ENCODE data around the gene TTLL9.

The TTLL9 gene

DNA sequence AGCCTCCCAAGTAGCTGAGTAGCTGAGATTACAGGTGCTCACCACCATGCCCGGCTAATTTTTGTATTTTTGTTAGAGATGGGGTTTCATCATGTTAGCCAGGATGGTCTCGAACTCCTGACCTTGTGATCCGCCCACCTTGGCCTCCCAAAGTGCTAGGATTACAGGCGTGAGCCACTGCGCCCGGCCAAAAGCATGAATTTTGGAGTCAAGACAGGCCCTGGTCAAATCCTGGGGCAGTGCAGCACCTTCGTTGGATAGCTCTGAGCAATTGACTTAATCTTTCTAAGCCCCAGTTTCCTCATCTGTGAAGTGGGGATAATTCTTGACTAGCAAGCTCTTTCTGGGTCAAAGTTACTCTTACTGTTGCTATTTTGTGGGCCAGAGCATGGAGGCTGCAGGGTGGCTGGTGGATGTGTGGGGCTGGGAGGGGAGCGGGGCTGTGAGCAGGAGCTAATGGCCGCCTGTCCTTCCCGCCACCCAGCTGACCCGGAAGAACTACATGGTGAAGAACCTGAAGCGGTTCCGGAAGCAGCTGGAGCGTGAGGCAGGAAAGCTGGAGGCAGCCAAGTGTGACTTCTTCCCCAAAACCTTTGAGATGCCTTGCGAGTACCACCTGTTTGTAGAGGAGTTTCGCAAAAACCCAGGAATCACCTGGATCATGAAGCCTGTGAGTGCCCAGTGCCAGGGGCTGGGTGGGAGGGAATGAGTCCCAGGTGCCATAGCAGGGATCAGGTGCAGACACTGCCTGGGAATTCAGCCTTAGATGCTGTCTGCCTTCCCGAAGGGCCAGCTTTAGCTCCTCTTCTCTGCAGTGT lies 39.0 kb downstream of the TTLL9 start:
- H3K27ac ChIP-seq (ENCODE audit: insufficient read depth in 1 of 2, low read depth in 1 of 2, low read length in 2 of 2, poor library complexity in 1 of 2, severe bottlenecking in 2 of 2), result no peak overlapping the region
- no peak overlapping the region for H3K4me3 ChIP-seq (ENCODE audit: control insufficient read depth in 1 of 7, extremely low read depth in 1 of 7, insufficient read depth in 4 of 7, low read depth in 2 of 7, low read length in 6 of 7)
- H3K36me3 ChIP-seq (ENCODE audit: control insufficient read depth in 4 of 4, insufficient read depth in 4 of 4, low read length in 3 of 4), result no peaks in the 10 kb centered on the region
- 97% methylated on average over 16 of the region's 17 CpGs for WGBS (ENCODE audit: insufficient coverage)
- CTCF ChIA-PET, result interaction anchor here (0.5 kb wide), 1 partner anchor 742 kb away, joined by 3 read pairs; no protein-coding TSS in a partner anchor
- H3K4me1 ChIP-seq (ENCODE audit: control extremely low read depth in 1 of 4, control insufficient read depth in 4 of 4, insufficient read depth in 4 of 4, low read length in 3 of 4), result no peaks in the 10 kb centered on the region
- POLR2A ChIA-PET, result no interaction called here
- no peaks in the 10 kb centered on the region for H3K9me3 ChIP-seq (ENCODE audit: control extremely low read depth in 1 of 5, control insufficient read depth in 4 of 5, insufficient read depth in 2 of 5, low read depth in 1 of 5, low read length in 4 of 5)
- H3K27me3 ChIP-seq (replicated peaks in 2 of 5; ENCODE audit: control insufficient read depth in 4 of 5, insufficient read depth in 5 of 5, low read length in 4 of 5), result no peaks in the 10 kb centered on the region
- no peak for DNase-seq

DNA sequence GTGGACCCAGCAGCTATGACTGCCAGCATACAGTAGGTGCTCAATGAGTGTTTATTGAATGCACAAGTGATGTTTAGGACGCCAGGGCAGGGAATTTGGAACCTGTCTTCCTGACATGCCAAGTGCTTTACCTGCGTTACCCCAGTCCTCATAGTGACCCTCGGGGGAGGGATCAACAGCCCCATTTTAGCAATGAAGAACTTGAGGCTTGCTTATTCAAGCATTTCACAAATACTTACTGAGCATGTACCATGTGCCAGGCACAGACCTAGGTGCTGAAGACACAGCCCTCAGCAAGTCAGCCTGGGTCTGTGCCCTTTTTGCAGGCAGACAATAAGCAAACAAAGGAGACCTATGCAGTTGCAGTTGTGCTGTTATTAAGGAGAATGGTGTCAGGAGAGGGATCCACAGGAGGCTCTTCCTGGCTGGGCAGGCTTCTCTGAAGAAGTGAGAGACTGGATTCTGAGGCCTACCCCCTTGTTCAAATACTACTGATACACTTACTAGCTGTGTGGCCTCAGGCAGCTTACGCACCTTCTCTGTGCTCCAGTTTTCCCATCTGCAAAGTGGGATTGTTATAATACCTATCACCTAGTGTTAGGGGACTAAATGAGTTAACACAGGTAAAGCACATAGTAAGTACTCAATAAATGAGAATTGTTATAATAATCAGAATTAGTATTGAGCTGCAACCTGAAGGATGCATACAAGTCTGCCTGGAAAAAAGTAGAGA lies 39.8 kb downstream of the TTLL9 start:
- CTCF ChIA-PET, result interaction anchor here (1.4 kb wide), 1 partner anchor 53 kb away, joined by 4 read pairs; no protein-coding TSS in a partner anchor
- no peaks in the 10 kb centered on the region for H3K9me3 ChIP-seq (ENCODE audit: control extremely low read depth in 1 of 5, control insufficient read depth in 4 of 5, insufficient read depth in 2 of 5, low read depth in 1 of 5, low read length in 4 of 5)

DNA sequence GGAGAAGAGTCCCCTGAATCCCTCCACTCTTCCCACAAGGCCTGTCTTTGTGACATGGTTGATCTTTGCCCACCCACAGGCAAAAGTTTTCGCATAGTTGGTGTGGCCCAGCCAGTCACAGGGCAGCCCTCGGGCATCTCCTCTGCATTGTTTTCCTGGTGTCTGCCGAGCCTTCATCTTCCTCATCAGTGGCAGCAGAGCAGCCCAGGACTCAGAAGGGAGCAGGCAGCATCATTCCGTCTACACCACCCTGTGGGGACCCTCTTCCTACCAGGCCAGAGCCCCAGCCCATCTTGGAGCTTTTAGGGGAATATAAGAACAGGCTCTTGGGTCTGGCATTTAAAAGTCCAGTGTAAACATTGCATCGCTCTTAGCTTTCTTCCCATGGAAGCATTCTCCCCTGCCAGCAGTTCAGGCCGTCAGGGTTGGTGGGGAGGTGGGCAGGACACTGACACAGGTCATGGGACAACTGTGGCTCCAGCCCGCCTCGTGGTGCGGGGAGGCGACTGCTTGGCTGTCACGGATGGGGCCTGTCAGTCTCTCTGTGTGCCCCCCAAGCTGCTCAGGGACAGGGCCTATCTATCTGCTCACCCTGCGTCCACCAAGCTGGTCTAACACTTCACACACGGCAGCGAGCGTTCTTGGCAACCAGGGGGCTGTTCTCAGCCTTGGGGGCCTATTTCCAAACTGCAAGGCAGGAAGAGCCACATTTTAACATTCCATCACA lies 43.2 kb downstream of the TTLL9 start:
- no peaks in the 10 kb centered on the region for H3K9me3 ChIP-seq (ENCODE audit: control extremely low read depth in 1 of 5, control insufficient read depth in 4 of 5, insufficient read depth in 2 of 5, low read depth in 1 of 5, low read length in 4 of 5)
- H3K27me3 ChIP-seq (replicated peaks in 2 of 5; ENCODE audit: control insufficient read depth in 4 of 5, insufficient read depth in 5 of 5, low read length in 4 of 5), result no peaks in the 10 kb centered on the region
- peaks cover 0 to 17% (median 12%) of the 10 kb centered on the region in 4 experiments for H3K4me1 ChIP-seq (ENCODE audit: control extremely low read depth in 1 of 4, control insufficient read depth in 4 of 4, insufficient read depth in 4 of 4, low read length in 3 of 4)
- POLR2A ChIA-PET, result no interaction called here
- no peak for DNase-seq
- CTCF ChIA-PET, result interaction anchor here (1.1 to 1.5 kb wide), 3 partner anchors 15 to 23 kb away, joined by 3 read pairs; no protein-coding TSS in a partner anchor
- no peaks in the 10 kb centered on the region for H3K36me3 ChIP-seq (ENCODE audit: control insufficient read depth in 4 of 4, insufficient read depth in 4 of 4, low read length in 3 of 4)
- H3K27ac ChIP-seq (ENCODE audit: insufficient read depth in 1 of 2, low read depth in 1 of 2, low read length in 2 of 2, poor library complexity in 1 of 2, severe bottlenecking in 2 of 2), result no peak overlapping the region
- no peak overlapping the region for H3K4me3 ChIP-seq (ENCODE audit: control insufficient read depth in 1 of 7, extremely low read depth in 1 of 7, insufficient read depth in 4 of 7, low read depth in 2 of 7, low read length in 6 of 7)
- 98% methylated on average over 15 of the region's 15 CpGs for WGBS (ENCODE audit: insufficient coverage)

More for the DNA sequence above, 39.8 kb downstream of the TTLL9 start:
- no peak for DNase-seq
- H3K4me3 ChIP-seq (ENCODE audit: control insufficient read depth in 1 of 7, extremely low read depth in 1 of 7, insufficient read depth in 4 of 7, low read depth in 2 of 7, low read length in 6 of 7), result no peak overlapping the region
- POLR2A ChIA-PET, result no interaction called here
- H3K27ac ChIP-seq (ENCODE audit: insufficient read depth in 1 of 2, low read depth in 1 of 2, low read length in 2 of 2, poor library complexity in 1 of 2, severe bottlenecking in 2 of 2), result no peak overlapping the region
- no peaks in the 10 kb centered on the region for H3K27me3 ChIP-seq (replicated peaks in 2 of 5; ENCODE audit: control insufficient read depth in 4 of 5, insufficient read depth in 5 of 5, low read length in 4 of 5)
- H3K4me1 ChIP-seq (ENCODE audit: control extremely low read depth in 1 of 4, control insufficient read depth in 4 of 4, insufficient read depth in 4 of 4, low read length in 3 of 4), result no peaks in the 10 kb centered on the region
- no peaks in the 10 kb centered on the region for H3K36me3 ChIP-seq (ENCODE audit: control insufficient read depth in 4 of 4, insufficient read depth in 4 of 4, low read length in 3 of 4)
- WGBS (ENCODE audit: insufficient coverage), result 95% methylated on average over 4 of the region's 4 CpGs

DNA sequence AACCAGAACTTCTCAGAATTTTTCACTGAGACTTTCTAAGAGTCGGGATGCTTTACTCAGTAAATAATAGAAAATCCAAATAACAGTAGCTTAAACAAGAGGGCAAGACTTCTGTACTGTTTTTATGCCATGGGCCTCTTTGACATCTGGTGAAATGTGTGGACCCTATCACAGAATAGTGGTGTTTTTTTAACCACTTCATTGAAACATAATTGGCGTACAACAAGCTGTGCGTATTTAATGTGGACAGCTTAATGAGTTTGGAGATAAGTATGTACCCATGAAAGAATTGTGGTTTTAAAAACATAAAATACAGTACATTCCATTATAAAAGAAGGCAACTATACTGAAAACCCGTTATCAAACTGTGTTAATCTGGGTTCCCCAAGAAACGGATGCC lies 43.7 kb downstream of the TTLL9 start:
- Histone ChIP-seq H3K4me3 (ENCODE audit: control insufficient read depth in 1 of 7, extremely low read depth in 1 of 7, insufficient read depth in 4 of 7, low read depth in 2 of 7, low read length in 6 of 7) (no peak overlapping the region), H3K27ac (ENCODE audit: insufficient read depth in 1 of 2, low read depth in 1 of 2, low read length in 2 of 2, poor library complexity in 1 of 2, severe bottlenecking in 2 of 2) (no peak overlapping the region), H3K9me3 (ENCODE audit: control extremely low read depth in 1 of 5, control insufficient read depth in 4 of 5, insufficient read depth in 2 of 5, low read depth in 1 of 5, low read length in 4 of 5) (no peaks in the 10 kb centered on the region), H3K36me3 (ENCODE audit: control insufficient read depth in 4 of 4, insufficient read depth in 4 of 4, low read length in 3 of 4) (no peaks in the 10 kb centered on the region), H3K4me1 (ENCODE audit: control extremely low read depth in 1 of 4, control insufficient read depth in 4 of 4, insufficient read depth in 4 of 4, low read length in 3 of 4) (peaks cover 0 to 19% (median 14%) of the 10 kb centered on the region in 4 experiments), H3K27me3 (replicated peaks in 2 of 5; ENCODE audit: control insufficient read depth in 4 of 5, insufficient read depth in 5 of 5, low read length in 4 of 5) (no peaks in the 10 kb centered on the region)
- ChIA-PET POLR2A (no interaction called here), CTCF (interaction anchor here (1.1 kb wide), 1 partner anchor 17 kb away, joined by 3 read pairs; no protein-coding TSS in a partner anchor)
- no peak for DNase-seq
- WGBS (ENCODE audit: insufficient coverage), result 100% methylated on average over 1 of the region's 5 CpGs

DNA sequence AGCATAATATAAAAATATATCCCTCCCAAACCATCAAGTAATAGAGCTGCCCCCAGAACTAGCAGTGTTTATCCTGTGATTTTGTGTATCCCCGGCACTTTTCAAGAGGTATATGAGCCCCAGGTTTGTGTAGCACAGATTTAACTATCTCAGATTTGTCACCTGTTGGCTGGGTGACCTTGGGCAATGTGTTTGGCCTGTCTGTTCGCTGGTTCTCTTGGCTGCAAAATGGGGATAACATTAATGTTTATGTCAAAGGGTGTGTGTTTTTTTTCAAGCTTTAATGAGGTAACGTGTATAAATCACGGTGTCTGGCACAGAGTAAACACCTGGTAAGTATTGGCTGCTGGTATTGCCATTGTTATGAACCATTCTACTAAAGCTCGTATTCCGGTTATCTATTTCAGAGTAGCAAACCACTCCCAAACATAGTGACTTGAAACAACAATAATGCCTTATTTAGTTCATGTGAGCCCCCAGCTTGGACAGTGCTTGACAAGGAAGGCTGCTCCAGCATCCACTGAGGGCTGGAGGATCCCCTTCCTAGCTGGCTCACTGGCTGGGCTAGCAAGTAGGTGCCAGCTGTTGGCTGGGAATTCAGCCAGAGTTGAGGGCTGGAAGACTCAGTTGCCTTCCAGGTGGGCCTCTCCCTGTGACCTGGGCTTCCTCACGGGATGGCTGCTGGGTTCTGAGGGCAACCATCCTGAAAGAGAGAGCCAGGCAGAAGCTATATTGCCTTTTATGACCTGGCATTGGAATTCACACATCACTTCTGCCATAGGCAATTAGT lies 45.3 kb downstream of the TTLL9 start:
- no peaks in the 10 kb centered on the region for H3K27me3 ChIP-seq (replicated peaks in 2 of 5; ENCODE audit: control insufficient read depth in 4 of 5, insufficient read depth in 5 of 5, low read length in 4 of 5)
- no peak overlapping the region for H3K4me3 ChIP-seq (ENCODE audit: control insufficient read depth in 1 of 7, extremely low read depth in 1 of 7, insufficient read depth in 4 of 7, low read depth in 2 of 7, low read length in 6 of 7)
- ChIA-PET POLR2A (no interaction called here), CTCF (interaction anchor here (1.0 kb wide), 1 partner anchor 241 kb away, joined by 3 read pairs; no protein-coding TSS in a partner anchor)
- 100% methylated on average over 1 of the region's 7 CpGs for WGBS (ENCODE audit: insufficient coverage)
- H3K36me3 ChIP-seq (ENCODE audit: control insufficient read depth in 4 of 4, insufficient read depth in 4 of 4, low read length in 3 of 4), result no peaks in the 10 kb centered on the region
- H3K9me3 ChIP-seq (ENCODE audit: control extremely low read depth in 1 of 5, control insufficient read depth in 4 of 5, insufficient read depth in 2 of 5, low read depth in 1 of 5, low read length in 4 of 5), result no peaks in the 10 kb centered on the region
- no peak overlapping the region for H3K27ac ChIP-seq (ENCODE audit: insufficient read depth in 1 of 2, low read depth in 1 of 2, low read length in 2 of 2, poor library complexity in 1 of 2, severe bottlenecking in 2 of 2)
- peaks cover 0 to 19% (median 14%) of the 10 kb centered on the region in 4 experiments for H3K4me1 ChIP-seq (ENCODE audit: control extremely low read depth in 1 of 4, control insufficient read depth in 4 of 4, insufficient read depth in 4 of 4, low read length in 3 of 4)
- DNase-seq, result no peak

DNA sequence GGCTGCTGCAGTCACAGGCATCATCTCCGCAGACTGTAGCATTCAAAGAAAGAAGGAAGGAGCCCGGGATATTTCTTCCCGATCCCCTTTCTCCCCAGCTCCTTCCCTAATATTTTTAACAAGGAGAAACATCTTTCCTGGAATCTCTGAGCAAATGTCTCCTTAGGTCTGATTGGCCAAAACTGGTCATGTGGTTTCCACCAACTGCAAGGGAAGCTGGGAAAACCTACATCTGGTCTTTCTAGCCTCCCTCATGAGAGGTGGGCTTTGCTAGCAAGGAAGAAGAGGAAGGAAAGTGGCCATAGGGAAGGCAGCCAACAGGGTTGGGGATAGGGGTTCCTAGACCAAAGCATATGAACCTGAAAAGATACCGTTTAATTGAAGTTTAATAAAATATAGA lies 46.3 kb downstream of the TTLL9 start:
- CTCF ChIA-PET, result interaction anchor here (1.0 kb wide), 1 partner anchor 240 kb away, joined by 3 read pairs; no protein-coding TSS in a partner anchor
- 100% methylated on average over 1 of the region's 4 CpGs for WGBS (ENCODE audit: insufficient coverage)
- H3K4me3 ChIP-seq (ENCODE audit: control insufficient read depth in 1 of 7, extremely low read depth in 1 of 7, insufficient read depth in 4 of 7, low read depth in 2 of 7, low read length in 6 of 7), result no peak overlapping the region
- peaks cover 0 to 19% (median 14%) of the 10 kb centered on the region in 4 experiments for H3K4me1 ChIP-seq (ENCODE audit: control extremely low read depth in 1 of 4, control insufficient read depth in 4 of 4, insufficient read depth in 4 of 4, low read length in 3 of 4)
- H3K27ac ChIP-seq (ENCODE audit: insufficient read depth in 1 of 2, low read depth in 1 of 2, low read length in 2 of 2, poor library complexity in 1 of 2, severe bottlenecking in 2 of 2), result no peak overlapping the region
- H3K36me3 ChIP-seq (ENCODE audit: control insufficient read depth in 4 of 4, insufficient read depth in 4 of 4, low read length in 3 of 4), result no peaks in the 10 kb centered on the region
- H3K27me3 ChIP-seq (replicated peaks in 2 of 5; ENCODE audit: control insufficient read depth in 4 of 5, insufficient read depth in 5 of 5, low read length in 4 of 5), result no peaks in the 10 kb centered on the region
- DNase-seq, result no peak
- H3K9me3 ChIP-seq (ENCODE audit: control extremely low read depth in 1 of 5, control insufficient read depth in 4 of 5, insufficient read depth in 2 of 5, low read depth in 1 of 5, low read length in 4 of 5), result no peaks in the 10 kb centered on the region
- POLR2A ChIA-PET, result no interaction called here
